NCI-H524 treated with DMSO at 0.1 percent for 48 hours (cell line): Measurements from ENCODE around the gene PLCD1.

ENCODE experiments used
- DNase-seq: peaks from one replicate; lab custom pipeline; 2025; lab: John Stamatoyannopoulos, UW

The PLCD1 gene

GRCh38 chr3:37964146-37964545 is 65.3 kb downstream of the PLCD1 start:
- no peak for DNase-seq

GRCh38 chr3:37963635-37964034 is 65.8 kb downstream of the PLCD1 start:
- no peak for DNase-seq

- DNase-seq = no peak
Measured at GRCh38 chr3:37963016-37963415, 66.4 kb downstream of the PLCD1 start.

GRCh38 chr3:37961622-37962431 is 67.6 kb downstream of the PLCD1 start:
- no peak for DNase-seq

GRCh38 chr3:37957539-37957936 is 71.9 kb downstream of the PLCD1 start:
- DNase-seq = no peak
